ENCODE data around the gene TLN1.

The TLN1 gene

DNA sequence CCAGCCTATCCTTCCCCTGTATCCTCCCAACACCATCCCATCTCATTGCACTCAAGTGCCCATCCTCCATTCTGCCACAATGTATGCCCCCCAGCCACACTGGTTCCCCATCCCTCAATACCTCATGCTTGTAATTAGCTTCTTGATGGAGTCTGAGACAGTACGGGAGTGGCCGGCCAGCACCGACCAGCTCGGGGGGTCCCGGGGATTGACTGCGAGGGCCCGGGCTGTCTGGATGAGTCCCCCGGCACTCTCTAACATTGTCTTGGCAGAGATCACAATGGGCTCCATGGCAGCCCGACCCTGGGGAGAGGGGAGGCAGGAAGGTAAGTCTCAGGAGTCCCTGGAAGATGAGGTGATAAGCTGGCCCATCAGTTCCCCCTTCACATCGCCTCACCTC, 25.0 kb downstream of the TLN1 start:
- DNase-seq (ENCODE audit: low spot score): no peak

- no peak for DNase-seq (ENCODE audit: low spot score)
Observed at GRCh38 chr9:35705836-35706430, 26.1 kb downstream of the TLN1 start.

GRCh38 chr9:35705372-35705771, 26.6 kb downstream of the TLN1 start:
- no peak for DNase-seq (ENCODE audit: low spot score)

- DNase-seq (ENCODE audit: low spot score): no peak
Observed at GRCh38 chr9:35703906-35704672, 27.9 kb downstream of the TLN1 start.

DNA sequence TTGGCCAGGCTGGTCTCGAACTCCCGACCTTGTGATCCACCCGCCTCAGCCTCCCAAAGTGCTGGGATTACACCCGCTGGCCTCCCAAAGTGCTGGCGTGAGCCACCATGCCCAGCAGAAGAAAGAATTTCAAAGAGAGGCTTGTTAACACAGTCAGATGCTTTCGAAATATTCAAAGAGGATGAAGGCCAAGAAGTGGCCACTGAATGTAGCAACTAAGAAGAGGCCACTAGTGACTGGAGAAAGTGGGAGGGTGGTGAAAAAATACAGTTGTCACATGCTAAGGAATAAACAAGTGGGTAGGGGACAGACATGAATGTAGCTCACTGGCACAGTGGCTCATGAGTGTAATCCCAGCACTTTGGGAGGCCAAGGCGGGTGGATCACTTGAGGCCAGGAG, 29.3 kb downstream of the TLN1 start:
- DNase-seq (ENCODE audit: low spot score): no peak

- no peak for DNase-seq (ENCODE audit: low spot score)
Observed at GRCh38 chr9:35700942-35701341, 31.1 kb downstream of the TLN1 start.

DNA sequence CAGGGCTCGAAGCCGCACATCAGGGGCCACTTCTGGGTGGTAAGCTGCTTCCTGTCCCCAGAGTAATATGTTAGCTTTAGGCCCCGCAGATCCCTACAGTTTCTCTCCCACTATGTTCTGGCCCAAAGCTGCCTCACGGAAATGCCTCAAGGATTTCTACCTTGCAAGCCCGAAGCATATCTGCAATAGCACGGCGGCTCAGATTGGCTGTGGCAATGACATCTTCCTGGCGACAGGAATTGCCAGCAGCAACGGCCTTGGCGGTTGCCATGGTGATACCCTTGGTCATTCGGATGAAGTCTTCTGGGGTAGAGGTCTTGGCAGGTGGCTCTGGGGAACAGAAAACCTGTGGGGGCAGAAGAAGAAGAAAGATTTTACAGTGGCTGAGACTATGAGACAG, 32.0 kb downstream of the TLN1 start:
- DNase-seq (ENCODE audit: low spot score): no peak

- no peak for DNase-seq (ENCODE audit: low spot score)
Observed at GRCh38 chr9:35698231-35698630, 33.8 kb downstream of the TLN1 start.

DNA sequence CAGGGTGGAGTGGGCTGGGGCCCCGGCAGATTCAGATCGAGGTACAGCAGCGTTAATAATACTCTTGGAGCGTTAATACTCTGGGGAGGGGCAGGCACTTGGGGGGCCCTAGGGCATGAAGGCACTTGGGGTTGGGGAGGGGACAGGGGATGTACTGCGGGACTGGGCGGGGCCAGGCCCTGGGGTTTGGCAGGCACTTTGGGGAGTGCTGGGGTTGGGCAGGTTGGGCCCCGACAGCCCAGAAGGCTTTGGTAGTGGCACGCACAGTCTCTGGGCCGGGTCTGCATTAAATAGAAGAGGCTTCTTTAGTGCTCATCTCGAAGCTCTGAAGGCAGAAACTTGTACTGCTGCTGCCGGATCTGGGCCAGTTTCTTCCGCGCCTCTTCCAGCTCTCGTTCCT, 34.5 kb downstream of the TLN1 start:
- DNase-seq (ENCODE audit: low spot score): no peak

DNA sequence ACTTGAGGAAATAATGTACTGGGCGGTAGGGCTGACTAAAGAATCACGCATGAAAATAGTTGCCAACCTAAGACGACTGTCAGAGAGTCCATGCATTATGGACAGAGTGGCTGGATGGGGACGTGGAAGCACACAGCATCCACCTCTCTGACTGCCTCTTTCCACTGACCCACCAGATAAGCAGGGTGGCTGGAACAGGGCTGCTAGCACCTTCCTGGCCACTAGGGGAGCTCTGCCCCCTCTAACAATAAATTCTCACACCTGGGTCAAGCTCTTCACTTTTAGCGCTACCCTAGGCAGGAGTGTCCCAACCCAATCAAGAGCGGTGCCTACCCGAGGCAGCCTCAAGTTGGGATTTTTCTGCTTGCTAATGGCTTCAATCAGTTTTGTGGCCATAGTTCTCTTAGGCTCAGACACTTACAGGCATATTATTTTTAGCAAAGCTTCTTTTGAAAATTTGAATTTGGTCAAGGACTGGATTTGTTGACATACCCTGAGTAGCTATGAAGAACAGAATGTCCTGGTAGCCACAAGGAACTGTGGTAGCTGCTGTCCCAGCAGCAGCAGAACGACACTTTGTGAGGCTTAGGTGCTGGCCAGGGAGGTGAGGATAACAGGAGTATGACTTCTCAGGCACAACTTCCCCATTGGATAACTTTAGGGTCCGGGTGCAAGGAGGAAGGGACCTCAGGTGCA, 35.3 kb downstream of the TLN1 start:
- peak; percentile 60 for DNase-seq (ENCODE audit: low spot score)

- DNase-seq (ENCODE audit: low spot score): no peak
Observed at GRCh38 chr9:35695943-35696401, 36.0 kb downstream of the TLN1 start.

GRCh38 chr9:35691757-35692301, 40.2 kb downstream of the TLN1 start:
- no peak for DNase-seq (ENCODE audit: low spot score)

GRCh38 chr9:35691334-35691650, 40.7 kb downstream of the TLN1 start:
- DNase-seq (ENCODE audit: low spot score): no peak

GRCh38 chr9:35690614-35691333, 41.2 kb downstream of the TLN1 start:
- DNase-seq (ENCODE audit: low spot score): peak; percentile 31

DNA sequence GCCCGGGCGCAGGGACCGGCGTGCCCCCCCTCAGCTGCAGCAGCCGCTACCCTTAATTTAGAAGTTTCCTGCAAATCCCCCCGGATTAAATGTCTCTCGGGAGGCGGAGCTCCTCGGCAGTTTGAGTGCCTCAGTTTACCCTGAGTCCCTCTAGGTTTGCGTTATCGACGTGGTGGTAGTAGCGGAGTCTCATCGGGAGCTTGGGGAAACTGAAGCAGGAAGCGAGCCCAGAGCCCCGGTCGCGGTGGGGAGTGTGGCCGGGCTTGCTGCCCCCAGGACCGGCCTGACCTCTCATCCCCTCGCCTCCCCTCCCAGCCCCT, 41.7 kb downstream of the TLN1 start:
- DNase-seq (ENCODE audit: low spot score): no peak

DNA sequence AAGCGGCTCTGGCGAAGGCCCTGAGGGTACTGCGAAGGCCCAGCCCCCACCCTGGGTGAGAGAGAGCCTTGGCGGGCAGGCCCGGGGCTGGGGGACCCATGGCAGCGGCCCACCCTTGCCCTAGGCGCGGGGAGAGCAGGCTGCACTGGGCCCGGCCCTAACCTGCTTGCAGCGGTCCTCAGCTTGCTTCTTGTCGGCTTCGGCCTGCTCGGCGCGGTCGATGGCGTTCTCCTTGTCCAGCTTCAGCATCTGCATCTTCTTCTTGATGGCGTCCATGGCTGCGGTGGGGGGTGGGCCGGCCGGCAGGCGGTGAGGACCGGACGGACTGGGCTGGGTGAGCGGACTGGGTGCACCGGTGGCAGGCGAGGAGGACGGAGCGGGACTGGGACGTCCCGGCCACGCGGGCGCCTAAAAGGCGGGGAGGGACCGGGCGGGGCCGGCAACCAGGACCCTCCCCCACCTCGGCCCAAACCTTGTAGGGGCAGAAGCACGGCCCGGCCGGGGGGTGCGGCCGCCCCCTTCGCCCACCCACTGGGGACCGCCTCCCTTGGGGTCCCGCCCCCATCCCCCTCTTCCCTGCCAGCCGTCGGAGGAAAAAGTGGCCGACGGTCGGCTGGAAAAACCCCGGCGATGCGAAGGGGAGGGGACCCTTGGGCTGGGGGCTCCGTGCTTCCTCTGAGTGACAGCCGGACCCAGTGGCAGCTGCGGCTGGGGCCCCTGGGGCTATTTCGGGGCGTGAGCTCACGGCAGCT, 42.3 kb downstream of the TLN1 start, which contains the start of gene TPM2:
TPM2 (minus strand) TSS at position 384 of the 752 bp plus-strand sequence; CDS start at position 276, 108 bp downstream.
- DNase-seq (ENCODE audit: low spot score): no peak

DNA sequence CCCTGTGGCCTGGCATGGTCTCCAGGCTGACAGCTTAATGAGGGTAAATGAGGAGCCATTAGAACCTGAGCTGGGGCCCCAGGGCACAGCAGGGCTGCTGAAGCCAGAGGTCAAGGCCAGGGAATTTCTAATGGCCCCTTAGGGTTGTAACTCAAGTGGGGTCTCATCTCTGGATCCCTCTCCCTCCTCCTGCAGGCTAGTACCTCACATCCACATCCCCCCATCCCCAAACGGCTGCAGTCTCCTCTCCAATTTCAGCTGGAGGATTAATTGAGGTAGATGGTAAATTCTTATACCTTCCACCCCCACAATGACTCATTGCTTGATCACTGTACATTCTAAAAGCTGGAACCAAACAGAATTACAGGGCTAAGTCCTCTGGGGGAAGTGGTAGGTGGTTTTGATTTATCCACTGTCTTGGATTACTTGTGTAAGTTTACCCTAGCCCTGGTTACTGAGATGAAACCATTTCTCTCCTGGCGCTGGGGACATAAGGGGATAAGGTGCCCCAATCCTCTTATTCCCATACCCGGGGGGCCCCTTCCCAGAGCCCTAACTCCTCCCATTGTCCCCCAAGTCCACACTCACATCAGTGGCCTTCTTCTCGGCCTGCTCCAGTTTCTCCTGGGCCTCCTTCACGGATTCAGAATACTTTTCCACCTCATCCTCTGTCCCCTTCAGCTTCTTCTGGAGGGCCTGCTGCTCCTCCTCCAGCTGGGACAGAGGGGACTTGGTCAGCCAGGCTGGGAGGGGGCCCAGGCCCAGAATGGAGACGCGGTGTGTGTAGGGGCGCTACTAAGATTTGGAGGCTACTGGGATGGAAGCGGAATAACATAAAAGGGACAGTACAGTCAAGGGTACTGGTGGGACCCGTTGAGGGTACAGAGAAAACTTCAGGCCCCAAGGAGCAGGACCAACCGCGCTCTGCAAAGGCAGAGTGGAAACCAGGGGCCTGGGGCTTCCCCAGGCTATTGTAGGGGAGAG, 43.1 kb downstream of the TLN1 start:
- no peak for DNase-seq (ENCODE audit: low spot score)

- no peak for DNase-seq (ENCODE audit: low spot score)
Observed at GRCh38 chr9:35687972-35688557, 43.9 kb downstream of the TLN1 start.

GRCh38 chr9:35687306-35687705, 44.7 kb downstream of the TLN1 start:
- no peak for DNase-seq (ENCODE audit: low spot score)

All from CD4-positive, alpha-beta T cell treated with Interleukin-6 at 100 ng/mL for 8 hours (primary cell).